H1 (cell line): ENCODE results near the gene PLXNA4. TPM values are rescaled to one million over a fixed set of nuclear protein-coding genes. Genes with fewer than 3 reads are reported as not detected.

ENCODE experiments used
- RAD21 ChIP-seq, 2 experiments: IDR thresholded peaks in 1 of 2; conservative IDR thresholded peaks in 1 of 2; 2 replicates each; pipeline ENCODE4 v1.6.1; 2011; ENCODE audit warnings: low read depth in 2 of 2, low read length in 2 of 2, improper control_type of control experiment in 1 of 2, inconsistent platforms in 1 of 2, mild to moderate bottlenecking in 1 of 2, moderate library complexity in 1 of 2
- TEAD4 ChIP-seq: IDR thresholded peaks from 2 replicates; pipeline ENCODE4 v1.6.1; 2012; ENCODE audit warnings: low read depth, low read length, inconsistent platforms, mixed read lengths
- polyA plus RNA-seq, 7 experiments: library from polyadenylated mRNA; depleted of rRNA in 3 of 7; stranded (reverse) in 5 of 7; unstranded in 2 of 7; fragments of >200 nt in 5 of 7; fragments of 200-250 nt in 2 of 7; gene quantifications; 1 replicate in 5 of 7; 2 replicates in 1 of 7; 4 replicates in 1 of 7; pipeline versions ENCODE4 v1.2.1 to v1.2.3, GENCODE V29; 2011 to 2013; ENCODE audit warnings: missing spikeins in 2 of 7, mixed read lengths in 2 of 7
- total RNA-seq: library from RNA; stranded (reverse); fragmentation: NEBNext Ultra II Directional; extraction: Animal tissue kit (Norgen Biotek cat#: 25700); gene quantifications from 2 replicates; pipeline ENCODE4 v1.2.1, GENCODE V29; 2021
- TF ChIP-seq, protein P1 (sequence below): IDR thresholded peaks from 2 replicates; pipeline ENCODE4 v1.6.1; 2012; ENCODE audit warnings: inconsistent platforms
- TF ChIP-seq, protein P2 (sequence below): IDR thresholded peaks from 2 replicates; pipeline ENCODE4 v1.6.1; 2012; ENCODE audit warnings: low read length, inconsistent platforms
- TF ChIP-seq, protein P3 (sequence below): fragments of 300-600 bp; sonication (generic); IDR thresholded peaks from 2 replicates; pipeline ENCODE4 v1.7.1; 2012; ENCODE audit warnings: low read length, moderate library complexity, mild to moderate bottlenecking, inconsistent platforms; ENCODE audit not compliant: insufficient replicate concordance

Gene PLXNA4
- total and polyA plus RNA-seq, 2 of the 8 experiments (the other 6 are each of a cell fraction or from before 2014, with no cell fraction given): 0.76 to 0.79 TPM

DNA sequence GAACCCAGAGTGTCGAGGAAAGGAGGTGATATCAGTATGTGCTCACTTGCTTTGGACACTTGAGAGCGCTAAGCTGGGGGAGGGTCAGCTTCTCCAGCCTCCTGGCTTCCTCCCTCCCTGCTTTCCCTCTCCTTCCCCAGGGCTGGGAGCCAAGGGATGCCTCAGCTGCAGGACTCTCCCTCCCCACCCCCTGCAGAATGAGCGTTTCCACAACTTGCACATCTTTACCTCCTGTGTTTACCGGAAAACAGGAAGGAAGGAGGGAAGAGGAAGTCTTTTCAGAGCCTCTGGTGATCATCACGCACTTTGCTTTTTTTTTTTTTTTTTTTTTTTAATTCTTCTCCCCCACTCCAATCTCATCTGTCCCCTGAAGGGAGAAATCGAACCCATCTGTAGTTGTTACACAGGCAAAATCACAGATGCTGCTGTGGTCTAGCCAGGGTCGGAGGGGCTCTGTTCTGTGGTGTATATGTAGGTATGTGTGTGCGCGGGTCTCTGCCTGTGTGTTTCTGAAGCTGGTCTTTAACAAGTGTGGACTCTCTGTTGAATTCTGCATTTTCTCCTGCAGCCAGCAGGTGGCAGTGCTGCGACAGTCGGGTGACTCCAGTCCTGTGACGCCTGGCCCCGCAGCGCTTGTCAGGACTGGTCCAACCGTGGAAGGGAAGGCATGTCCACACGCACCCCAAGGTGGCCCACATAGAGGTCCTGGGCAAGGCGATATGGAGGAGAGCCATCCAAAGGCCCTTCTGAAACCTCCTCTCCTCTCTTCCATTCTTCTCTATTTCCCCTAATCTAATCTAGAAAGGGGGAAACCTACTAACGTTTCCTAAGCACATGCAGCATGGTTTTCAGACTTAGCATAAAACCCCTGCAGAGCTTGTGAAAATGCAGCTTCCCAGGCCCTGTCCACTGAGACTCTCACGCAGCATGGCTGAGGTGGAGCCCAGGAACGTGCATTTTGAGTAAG is 257.6 kb downstream of the PLXNA4 start (continued):
- peak; percentile 55; the same call in 1 of the 2 replicates for TF ChIP-seq TEAD4
- TF ChIP-seq, protein P1, sequence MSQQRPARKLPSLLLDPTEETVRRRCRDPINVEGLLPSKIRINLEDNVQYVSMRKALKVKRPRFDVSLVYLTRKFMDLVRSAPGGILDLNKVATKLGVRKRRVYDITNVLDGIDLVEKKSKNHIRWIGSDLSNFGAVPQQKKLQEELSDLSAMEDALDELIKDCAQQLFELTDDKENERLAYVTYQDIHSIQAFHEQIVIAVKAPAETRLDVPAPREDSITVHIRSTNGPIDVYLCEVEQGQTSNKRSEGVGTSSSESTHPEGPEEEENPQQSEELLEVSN: no peak
- TF ChIP-seq RAD21 (IDR thresholded peaks at IDR 0.05 in 1 of 2, conservative IDR thresholded peaks at IDR 0.05 in 1 of 2; ENCODE audit: low read depth in 2 of 2, low read length in 2 of 2): peak; percentile 90 to 92
- TF ChIP-seq, protein P2, sequence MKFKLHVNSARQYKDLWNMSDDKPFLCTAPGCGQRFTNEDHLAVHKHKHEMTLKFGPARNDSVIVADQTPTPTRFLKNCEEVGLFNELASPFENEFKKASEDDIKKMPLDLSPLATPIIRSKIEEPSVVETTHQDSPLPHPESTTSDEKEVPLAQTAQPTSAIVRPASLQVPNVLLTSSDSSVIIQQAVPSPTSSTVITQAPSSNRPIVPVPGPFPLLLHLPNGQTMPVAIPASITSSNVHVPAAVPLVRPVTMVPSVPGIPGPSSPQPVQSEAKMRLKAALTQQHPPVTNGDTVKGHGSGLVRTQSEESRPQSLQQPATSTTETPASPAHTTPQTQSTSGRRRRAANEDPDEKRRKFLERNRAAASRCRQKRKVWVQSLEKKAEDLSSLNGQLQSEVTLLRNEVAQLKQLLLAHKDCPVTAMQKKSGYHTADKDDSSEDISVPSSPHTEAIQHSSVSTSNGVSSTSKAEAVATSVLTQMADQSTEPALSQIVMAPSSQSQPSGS: no peak
- TF ChIP-seq, protein P3, sequence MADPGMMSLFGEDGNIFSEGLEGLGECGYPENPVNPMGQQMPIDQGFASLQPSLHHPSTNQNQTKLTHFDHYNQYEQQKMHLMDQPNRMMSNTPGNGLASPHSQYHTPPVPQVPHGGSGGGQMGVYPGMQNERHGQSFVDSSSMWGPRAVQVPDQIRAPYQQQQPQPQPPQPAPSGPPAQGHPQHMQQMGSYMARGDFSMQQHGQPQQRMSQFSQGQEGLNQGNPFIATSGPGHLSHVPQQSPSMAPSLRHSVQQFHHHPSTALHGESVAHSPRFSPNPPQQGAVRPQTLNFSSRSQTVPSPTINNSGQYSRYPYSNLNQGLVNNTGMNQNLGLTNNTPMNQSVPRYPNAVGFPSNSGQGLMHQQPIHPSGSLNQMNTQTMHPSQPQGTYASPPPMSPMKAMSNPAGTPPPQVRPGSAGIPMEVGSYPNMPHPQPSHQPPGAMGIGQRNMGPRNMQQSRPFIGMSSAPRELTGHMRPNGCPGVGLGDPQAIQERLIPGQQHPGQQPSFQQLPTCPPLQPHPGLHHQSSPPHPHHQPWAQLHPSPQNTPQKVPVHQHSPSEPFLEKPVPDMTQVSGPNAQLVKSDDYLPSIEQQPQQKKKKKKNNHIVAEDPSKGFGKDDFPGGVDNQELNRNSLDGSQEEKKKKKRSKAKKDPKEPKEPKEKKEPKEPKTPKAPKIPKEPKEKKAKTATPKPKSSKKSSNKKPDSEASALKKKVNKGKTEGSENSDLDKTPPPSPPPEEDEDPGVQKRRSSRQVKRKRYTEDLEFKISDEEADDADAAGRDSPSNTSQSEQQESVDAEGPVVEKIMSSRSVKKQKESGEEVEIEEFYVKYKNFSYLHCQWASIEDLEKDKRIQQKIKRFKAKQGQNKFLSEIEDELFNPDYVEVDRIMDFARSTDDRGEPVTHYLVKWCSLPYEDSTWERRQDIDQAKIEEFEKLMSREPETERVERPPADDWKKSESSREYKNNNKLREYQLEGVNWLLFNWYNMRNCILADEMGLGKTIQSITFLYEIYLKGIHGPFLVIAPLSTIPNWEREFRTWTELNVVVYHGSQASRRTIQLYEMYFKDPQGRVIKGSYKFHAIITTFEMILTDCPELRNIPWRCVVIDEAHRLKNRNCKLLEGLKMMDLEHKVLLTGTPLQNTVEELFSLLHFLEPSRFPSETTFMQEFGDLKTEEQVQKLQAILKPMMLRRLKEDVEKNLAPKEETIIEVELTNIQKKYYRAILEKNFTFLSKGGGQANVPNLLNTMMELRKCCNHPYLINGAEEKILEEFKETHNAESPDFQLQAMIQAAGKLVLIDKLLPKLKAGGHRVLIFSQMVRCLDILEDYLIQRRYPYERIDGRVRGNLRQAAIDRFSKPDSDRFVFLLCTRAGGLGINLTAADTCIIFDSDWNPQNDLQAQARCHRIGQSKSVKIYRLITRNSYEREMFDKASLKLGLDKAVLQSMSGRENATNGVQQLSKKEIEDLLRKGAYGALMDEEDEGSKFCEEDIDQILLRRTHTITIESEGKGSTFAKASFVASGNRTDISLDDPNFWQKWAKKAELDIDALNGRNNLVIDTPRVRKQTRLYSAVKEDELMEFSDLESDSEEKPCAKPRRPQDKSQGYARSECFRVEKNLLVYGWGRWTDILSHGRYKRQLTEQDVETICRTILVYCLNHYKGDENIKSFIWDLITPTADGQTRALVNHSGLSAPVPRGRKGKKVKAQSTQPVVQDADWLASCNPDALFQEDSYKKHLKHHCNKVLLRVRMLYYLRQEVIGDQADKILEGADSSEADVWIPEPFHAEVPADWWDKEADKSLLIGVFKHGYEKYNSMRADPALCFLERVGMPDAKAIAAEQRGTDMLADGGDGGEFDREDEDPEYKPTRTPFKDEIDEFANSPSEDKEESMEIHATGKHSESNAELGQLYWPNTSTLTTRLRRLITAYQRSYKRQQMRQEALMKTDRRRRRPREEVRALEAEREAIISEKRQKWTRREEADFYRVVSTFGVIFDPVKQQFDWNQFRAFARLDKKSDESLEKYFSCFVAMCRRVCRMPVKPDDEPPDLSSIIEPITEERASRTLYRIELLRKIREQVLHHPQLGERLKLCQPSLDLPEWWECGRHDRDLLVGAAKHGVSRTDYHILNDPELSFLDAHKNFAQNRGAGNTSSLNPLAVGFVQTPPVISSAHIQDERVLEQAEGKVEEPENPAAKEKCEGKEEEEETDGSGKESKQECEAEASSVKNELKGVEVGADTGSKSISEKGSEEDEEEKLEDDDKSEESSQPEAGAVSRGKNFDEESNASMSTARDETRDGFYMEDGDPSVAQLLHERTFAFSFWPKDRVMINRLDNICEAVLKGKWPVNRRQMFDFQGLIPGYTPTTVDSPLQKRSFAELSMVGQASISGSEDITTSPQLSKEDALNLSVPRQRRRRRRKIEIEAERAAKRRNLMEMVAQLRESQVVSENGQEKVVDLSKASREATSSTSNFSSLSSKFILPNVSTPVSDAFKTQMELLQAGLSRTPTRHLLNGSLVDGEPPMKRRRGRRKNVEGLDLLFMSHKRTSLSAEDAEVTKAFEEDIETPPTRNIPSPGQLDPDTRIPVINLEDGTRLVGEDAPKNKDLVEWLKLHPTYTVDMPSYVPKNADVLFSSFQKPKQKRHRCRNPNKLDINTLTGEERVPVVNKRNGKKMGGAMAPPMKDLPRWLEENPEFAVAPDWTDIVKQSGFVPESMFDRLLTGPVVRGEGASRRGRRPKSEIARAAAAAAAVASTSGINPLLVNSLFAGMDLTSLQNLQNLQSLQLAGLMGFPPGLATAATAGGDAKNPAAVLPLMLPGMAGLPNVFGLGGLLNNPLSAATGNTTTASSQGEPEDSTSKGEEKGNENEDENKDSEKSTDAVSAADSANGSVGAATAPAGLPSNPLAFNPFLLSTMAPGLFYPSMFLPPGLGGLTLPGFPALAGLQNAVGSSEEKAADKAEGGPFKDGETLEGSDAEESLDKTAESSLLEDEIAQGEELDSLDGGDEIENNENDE: no peak
